Vagina (tissue), 2 donors: ENCODE data around the gene GRK4.

Experiments
- POLR2A ChIP-seq, 2 donors: fragments of 450-650 bp; IDR thresholded peaks; one replicate each; pipeline ENCODE4 v1.6.1; 2017; ENCODE audit warnings: antibody characterized with exemption in 2 of 2, mild to moderate bottlenecking in 2 of 2, moderate library complexity in 2 of 2
- TF ChIP-seq, protein P1 (sequence below), 3 experiments: fragments of 450-650 bp in 2 of 3; fragments of 200-600 bp in 1 of 3; sonication (generic) in 1 of 3; IDR thresholded peaks; one replicate each; pipeline ENCODE4 v1.5.1; 2017 to 2019; ENCODE audit warnings: antibody characterized with exemption in 3 of 3, mild to moderate bottlenecking in 2 of 3, moderate library complexity in 2 of 3

DNA sequence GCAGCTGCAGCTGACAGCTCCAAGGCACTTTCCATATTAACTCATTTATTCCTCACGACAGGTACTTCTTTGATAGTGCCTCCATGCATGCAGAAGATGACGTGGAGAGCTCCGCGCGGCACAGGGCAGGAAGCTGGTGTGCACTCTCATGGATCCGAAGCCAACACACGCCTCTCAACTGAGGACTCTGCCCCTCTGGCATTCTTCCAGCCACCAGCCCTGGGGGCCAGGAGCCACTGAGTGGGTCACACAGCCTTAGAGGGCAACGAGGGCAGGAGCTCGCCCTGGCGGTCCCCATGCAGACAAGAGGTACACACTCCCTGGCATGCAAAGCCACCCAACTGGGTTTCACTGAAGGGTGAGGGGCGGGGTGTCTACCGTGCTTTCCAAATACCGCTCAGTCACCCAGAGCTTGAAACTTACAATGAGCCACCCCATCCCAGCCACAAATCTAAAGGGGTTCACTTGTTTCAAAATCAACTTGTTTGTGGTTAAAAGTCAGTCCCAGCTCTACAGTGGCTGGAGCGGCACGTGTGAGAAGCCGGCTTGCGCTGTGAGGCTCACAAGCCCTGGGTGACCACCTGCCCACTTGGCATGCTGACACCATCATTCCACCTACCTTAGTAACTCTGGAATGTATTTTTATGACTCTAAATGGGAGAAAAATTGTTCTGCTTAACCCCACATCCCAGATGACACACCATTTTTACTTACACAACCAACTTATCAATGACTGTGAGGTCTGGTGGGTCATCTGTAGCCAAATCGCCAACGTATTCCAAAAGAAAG lies 16.4 kb upstream of the GRK4 start:
- TF ChIP-seq, protein P1, sequence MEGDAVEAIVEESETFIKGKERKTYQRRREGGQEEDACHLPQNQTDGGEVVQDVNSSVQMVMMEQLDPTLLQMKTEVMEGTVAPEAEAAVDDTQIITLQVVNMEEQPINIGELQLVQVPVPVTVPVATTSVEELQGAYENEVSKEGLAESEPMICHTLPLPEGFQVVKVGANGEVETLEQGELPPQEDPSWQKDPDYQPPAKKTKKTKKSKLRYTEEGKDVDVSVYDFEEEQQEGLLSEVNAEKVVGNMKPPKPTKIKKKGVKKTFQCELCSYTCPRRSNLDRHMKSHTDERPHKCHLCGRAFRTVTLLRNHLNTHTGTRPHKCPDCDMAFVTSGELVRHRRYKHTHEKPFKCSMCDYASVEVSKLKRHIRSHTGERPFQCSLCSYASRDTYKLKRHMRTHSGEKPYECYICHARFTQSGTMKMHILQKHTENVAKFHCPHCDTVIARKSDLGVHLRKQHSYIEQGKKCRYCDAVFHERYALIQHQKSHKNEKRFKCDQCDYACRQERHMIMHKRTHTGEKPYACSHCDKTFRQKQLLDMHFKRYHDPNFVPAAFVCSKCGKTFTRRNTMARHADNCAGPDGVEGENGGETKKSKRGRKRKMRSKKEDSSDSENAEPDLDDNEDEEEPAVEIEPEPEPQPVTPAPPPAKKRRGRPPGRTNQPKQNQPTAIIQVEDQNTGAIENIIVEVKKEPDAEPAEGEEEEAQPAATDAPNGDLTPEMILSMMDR (IDR thresholded peaks at IDR 0.05), result no peak
- no peak for TF ChIP-seq POLR2A (IDR thresholded peaks at IDR 0.05)
